Left hindlimb (tissue), 1 donor: ENCODE measurements around the gene ZBTB42.

ENCODE experiments used
- DNase-seq: peaks from one replicate; pipeline ENCODE4 v3.0.0-alpha.2; 2018

ZBTB42 gene

GRCh38 chr14:104782808-104783139 is 18.1 kb upstream of the ZBTB42 start:
- no peak for DNase-seq

DNA sequence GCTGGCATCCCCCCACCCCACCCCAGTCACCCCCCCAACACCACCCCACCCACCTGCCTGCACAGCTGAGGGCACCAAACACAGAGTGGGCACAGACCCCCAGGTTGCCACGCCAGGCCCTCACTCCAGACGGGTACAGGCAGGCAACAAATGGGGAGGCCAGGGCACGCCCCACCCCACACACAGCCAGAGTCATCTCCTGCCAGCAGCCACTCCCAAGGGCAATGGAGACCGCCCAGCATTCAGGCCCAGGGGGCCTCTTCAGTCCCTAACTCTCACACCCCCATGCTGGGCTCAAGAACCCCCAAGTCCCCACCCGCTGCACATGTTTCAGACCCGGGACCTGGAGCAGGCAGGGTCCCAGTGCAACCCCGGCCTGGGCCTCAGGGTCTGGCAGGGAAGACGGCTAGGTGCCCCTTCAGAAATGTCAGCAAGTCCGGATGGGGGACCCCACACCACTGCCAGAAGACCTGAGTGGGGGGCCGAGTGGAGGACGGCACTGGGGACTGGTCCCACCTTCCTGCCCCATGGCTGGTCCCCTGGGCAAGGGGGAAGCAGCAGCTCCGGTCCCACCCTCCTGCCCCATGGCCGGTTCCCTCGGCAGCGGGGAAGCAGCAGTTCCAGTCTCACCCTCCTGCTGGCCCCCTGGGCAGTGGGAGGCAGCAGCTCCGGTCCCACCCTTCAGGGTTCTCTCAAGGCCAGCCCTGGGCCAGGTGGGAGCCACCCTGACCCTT is 17.2 kb upstream of the ZBTB42 start:
- DNase-seq, result no peak

GRCh38 chr14:104784218-104784568 is 16.7 kb upstream of the ZBTB42 start:
- no peak for DNase-seq

- DNase-seq, result no peak
These were observed 15.8 kb upstream of the ZBTB42 start for GRCh38 chr14:104784846-104785707.

- no peak for DNase-seq
These were observed 15.2 kb upstream of the ZBTB42 start for GRCh38 chr14:104785708-104786080.

DNA sequence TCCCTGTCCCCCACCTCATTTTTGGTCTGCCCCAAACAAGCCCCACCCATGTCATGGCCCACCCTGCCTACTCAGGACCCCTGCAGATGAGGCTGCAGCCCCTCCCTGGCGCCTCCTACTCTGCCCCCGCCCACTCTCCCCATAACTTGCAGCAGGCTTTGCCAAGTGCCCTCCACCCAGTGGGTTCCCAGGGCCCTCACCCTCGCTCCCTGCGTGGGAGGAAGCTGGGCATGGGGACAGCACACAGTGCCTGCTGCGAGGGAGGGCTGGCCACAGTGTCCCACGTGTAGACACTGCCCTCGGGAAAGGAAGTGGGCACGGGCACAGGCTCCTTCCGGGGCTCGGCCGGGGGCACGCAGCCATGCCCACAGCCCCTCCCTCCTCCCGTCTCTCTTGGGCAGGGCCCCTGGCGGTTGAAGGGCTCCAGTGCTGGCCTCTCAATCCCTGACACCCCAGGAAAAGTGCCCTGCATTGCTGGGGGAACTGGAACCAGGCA is 14.8 kb upstream of the ZBTB42 start:
- DNase-seq, result no peak

DNA sequence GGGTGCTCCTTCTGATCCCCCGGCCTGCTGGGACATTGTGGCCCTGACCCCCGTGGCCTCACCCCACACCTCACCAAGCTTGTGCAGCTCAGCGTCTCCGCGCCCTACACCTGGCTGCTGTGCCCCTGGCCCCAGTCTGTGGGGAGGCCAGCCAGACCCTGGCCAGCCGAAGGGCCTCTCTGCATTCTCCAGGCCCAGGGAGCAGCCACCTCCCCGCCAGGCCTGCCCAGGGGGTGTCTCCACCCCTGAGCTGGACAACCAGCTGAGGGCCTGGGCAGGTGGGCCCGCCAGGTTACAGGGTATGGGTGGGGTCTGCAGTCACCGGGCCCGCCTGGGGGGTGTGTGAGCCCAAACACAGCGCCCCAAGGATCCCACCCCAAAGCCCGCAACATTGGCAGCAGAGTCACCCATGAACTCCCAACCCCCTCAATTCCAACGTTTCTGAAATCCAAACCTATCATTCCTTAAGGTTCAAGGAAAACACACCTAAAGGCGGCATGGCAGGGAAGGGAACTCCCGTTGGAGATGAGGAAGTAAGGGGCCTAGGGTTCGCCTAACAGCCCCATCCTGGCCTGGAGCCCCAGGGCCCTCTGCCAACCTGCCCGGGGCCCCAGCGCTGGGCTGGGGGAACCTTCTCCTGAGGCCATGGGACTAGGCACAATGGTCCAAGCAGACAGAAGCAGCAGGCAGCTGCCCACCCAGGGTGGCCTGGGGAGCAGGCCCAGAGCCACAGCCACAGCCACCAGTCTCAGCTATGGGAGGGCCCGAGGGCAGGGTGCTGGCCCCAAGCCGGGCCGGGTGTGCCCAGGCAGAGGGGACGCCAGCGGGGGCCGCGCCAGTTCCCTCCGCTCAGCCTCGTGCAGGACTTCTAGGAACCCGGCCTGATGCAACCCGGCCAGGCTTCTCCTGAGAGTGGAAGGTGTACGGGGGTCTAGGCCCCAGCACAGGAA is 13.9 kb upstream of the ZBTB42 start:
- no peak for DNase-seq

DNA sequence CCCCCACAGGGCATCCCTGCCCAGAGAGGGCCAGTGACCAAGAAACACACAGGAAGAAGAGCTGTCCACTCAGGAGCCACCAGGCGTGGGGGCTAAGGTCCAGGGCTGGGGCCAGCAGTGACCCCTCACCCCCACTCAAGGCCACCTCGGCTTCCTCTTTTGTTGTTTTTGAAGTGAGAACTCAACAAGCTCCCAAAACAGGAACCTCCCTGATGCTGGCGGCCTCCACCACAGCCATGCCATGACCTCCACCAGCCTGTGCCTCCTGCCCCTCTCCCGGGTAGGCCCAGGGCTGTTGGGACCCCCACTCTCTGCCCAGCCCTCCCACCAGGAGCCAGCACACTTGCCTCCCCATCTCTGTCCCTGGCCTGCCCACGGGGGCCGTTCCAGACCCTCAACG is 13.2 kb upstream of the ZBTB42 start:
- no peak for DNase-seq

- no peak for DNase-seq
These were observed 12.6 kb upstream of the ZBTB42 start for GRCh38 chr14:104788161-104788818.

- DNase-seq, result no peak
These were observed 11.8 kb upstream of the ZBTB42 start for GRCh38 chr14:104788873-104789663.

GRCh38 chr14:104789752-104790743 is 10.9 kb upstream of the ZBTB42 start:
- DNase-seq, result no peak

DNA sequence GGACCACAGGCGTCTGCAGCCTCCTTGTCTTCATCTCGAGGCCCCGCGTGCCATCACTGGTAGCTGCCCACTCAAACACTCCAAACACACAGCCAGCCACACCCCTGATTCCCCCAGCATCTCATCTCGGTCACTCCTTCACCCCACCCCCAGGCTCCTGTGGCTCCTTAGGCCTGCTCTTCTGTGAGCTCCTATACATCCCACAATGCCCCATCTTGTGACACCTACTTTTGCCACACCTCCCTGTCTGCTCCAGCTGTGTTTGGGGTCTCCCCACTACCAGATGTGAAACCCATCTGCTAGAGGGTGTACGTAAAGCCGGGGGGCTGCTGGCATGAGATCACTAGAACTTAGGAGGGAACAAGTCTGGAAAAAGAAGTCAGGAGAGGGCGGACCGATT is 9.5 kb upstream of the ZBTB42 start:
- DNase-seq, result no peak

GRCh38 chr14:104792101-104792884 is 8.6 kb upstream of the ZBTB42 start:
- DNase-seq, result no peak

DNA sequence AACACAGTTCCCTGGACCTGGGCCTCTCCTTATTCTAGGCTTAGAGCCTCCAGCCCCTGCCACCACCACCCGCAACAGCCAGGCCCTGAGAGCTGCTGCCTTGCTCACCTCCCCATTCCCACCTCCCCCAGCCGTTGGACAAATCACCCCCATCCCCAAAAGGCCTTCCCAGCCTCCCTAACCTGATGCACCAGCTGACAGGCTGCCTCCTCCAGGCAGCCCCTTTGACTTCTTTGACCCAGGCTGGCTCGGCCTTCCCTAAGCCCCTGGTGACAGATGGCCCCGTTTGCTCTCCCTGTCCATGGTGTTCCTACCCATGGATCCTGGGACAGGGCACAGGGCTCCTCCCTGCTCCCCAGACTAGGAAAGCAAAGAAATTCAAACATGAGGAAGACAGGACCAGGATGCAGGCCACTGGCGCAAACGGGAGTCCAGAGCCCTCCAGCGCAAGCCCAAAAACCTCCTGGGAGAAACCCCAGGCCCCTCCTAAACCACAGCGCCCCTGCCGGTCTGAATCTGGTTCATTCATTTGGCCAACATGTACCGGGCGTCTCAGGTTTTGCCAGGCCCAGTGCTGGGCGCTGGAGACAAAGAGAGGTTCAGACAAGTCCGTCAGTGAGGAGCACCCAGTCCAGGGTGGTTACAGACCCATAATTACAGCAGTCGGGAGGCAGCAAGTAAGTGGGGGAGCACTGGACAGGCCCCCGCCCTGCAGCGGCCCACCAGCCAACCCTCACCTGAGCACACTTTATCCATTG is 7.8 kb upstream of the ZBTB42 start:
- DNase-seq, result no peak

GRCh38 chr14:104793703-104793959 is 7.3 kb upstream of the ZBTB42 start:
- no peak for DNase-seq

GRCh38 chr14:104794099-104794498 is 6.8 kb upstream of the ZBTB42 start:
- DNase-seq, result peak; percentile 78

GRCh38 chr14:104794631-104794992 is 6.3 kb upstream of the ZBTB42 start:
- no peak for DNase-seq

- DNase-seq, result peak; percentile 74
These were observed 5.7 kb upstream of the ZBTB42 start, which contains the start of gene AKT1 for GRCh38 chr14:104794993-104795780. Gene AKT1, minus strand, starts transcription at chr14:104795748. Its CDS starts 3,105 bp downstream, at chr14:104792643.
